ENCODE measurements around the gene TMEM184A. TPM values are rescaled to one million over a fixed set of nuclear protein-coding genes. Genes with fewer than 3 reads are reported as not detected.

TMEM184A gene
- total RNA-seq, 1 donor from 2014 or later, result 0.30 TPM

DNA sequence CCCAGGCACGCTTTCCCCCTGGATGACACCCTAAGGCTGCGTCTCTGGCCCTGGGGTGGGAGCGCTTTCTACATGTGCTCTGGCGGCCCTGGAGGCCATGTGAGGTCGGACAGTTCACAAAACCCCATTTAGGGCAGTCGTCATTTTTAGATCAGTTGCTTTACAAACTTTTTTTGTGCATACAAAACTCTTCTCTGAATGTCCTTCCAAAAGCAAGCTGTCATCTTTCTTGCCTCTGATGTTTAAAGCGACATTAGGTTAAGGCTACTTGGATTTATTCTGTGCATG is 19.6 kb downstream of the TMEM184A start:
- ATAC-seq (ENCODE audit: poor library complexity) (no peak), DNase-seq (no peak)
- intact Hi-C loops (cut with DNase I), result no loop called here

DNA sequence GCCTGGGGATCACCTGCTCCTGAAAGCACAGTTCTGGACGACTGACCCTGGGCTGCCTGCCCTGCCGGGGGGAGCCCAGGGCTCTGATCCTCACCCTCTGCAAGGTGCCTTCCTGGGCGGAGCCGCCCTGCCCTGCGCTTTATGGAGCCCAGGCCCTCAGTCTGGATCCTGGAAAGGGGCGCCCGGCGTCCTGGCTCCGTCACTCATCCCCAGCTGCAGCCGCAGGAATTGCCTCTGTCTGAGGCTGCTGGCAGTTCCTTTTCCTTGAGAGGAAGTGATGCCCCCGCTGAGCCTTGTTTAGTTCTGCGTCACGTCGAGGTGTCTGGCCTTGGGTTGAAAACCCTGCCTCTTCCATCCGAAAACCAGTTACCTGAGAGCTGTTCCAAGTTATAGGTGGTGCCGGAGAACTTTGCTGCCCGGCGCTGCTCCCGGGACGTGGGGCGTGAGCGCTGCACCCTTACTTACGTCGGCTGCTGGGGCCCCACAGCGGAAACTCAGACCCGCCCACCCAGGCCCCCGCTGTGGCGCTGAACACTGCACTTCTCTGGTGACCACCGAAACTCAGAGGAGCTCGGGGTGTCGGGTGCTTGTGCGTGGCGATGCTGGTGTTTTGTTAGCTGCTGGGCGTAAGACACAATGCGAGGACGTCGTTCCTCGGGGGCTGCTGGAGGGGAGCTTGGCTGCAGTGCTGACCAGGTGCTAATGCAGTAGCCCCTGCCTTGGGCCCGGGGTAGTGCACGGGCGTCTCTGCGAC is 20.1 kb downstream of the TMEM184A start:
- no peak for ATAC-seq (ENCODE audit: poor library complexity)
- DNase-seq, result peak; percentile 40
- intact Hi-C loops (cut with DNase I), result no loop called here

DNA sequence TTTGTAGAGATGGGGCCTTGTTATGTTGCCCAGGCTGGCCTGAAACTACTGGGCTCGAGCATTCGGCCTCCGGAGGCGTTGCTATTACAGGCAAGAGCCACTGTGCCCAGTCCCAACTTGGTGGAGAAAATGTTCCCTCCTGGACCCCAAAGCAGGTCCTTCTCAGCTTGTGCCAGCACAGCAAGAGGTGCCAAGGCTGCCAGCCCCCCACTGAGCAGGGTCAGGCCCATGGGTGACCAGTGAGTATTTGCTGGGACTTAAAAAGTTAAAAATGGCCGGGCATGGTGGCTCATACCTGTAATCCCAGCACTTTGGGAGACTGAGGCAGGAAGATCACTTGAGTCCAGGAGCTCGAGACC is 20.9 kb downstream of the TMEM184A start:
- peak; percentile 13 for DNase-seq
- intact Hi-C loops (cut with DNase I), result no loop called here
- ATAC-seq (ENCODE audit: poor library complexity), result no peak

DNA sequence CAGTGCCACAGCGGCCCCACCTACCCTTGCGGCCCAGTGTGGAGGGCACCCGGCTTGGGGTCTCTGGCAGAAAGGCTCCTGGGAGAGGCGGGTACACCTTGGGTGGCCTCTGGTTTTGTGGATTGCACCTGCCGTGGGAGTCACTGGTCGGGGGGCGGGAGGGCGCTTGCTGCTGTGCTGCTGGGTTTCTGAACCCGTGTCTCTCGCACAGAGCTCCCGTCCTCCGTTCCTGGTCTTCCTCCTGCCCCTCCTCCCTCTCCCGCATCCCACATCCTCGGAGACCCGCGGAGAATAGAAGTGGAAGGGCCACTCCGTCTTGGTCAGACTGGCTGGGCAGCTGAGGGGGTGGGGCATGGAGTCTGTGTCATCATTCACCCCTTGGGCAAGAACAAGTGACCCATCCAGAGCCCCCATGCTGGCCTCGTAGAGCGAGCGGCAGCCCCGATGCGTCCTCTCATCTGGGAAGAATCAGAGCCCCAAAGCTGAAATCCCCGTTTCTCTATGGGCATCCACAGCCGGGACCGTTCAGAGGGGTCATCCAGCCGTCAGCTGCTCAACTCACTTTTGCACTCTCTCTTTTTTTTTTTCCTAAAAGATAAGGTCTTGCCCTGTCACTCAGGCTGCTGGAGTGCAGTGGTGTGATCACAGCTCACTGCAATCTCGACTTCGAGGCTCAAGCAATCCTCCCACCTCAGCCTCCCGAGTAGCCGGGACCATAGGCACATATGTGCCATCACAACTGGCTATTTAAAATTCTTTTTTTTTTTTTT is 21.5 kb downstream of the TMEM184A start:
- intact Hi-C loops (cut with DNase I), result no loop called here

DNA sequence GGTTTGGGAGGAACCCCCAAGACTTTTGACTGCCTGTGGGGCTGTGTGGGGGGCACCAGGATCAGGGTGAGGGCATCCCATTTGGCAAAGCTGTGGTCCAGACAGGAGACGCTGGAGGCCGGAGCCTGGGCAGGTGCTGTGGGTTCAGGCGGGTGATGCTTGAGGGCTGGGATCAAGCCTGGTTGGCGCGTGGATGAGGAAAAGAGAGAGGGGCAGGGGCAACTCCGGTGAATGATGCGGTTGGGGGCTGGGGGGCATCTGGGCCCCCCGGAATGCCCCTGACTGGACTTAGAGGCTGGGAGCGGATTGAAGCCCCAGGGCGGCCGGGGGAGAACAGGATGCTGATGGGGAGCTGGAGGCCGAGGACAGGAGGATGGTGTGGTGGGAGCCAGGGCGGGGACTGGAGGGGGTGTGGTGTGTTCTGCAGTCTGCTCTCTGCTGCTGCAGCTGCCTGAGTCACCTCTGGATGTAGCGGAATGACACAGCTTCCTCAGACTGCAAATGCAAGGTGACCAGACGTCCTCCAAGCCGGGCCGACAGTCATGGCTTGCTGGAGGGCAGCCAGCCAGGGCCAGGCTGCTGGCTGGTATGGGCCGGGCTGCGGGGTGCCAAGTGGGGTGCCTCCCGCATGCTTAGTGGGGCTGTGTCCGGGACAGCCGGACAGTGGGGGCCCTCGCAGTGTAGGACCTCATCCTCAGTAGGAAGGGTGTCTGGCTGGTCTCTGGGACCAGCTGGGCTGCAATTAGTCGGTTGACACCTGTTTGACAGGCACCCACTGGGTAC is 22.3 kb downstream of the TMEM184A start:
- intact Hi-C loops (cut with DNase I), result no loop called here
- no peak for ATAC-seq (ENCODE audit: poor library complexity)
- peak; percentile 68 for DNase-seq

More for the DNA sequence above, 21.5 kb downstream of the TMEM184A start:
- ATAC-seq (ENCODE audit: poor library complexity), result no peak
- peak; percentile 44 for DNase-seq

DNA sequence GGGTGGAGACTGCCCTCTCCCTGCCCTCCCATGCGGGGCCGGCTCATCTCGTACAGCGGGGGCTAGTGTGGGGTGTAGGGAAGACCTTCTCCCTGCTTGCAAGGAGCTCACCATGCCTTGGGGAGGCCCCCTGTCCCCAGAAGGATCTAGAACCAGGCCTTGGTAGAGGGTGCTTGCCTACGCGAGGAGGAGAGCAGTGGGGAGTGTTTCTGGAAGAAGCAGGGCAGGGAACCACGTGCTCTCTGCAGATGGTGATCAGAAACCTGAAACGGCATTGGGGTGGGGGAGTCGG is 22.8 kb downstream of the TMEM184A start:
- DNase-seq (no peak), ATAC-seq (ENCODE audit: poor library complexity) (no peak)
- intact Hi-C loops (cut with DNase I), result no loop called here

DNA sequence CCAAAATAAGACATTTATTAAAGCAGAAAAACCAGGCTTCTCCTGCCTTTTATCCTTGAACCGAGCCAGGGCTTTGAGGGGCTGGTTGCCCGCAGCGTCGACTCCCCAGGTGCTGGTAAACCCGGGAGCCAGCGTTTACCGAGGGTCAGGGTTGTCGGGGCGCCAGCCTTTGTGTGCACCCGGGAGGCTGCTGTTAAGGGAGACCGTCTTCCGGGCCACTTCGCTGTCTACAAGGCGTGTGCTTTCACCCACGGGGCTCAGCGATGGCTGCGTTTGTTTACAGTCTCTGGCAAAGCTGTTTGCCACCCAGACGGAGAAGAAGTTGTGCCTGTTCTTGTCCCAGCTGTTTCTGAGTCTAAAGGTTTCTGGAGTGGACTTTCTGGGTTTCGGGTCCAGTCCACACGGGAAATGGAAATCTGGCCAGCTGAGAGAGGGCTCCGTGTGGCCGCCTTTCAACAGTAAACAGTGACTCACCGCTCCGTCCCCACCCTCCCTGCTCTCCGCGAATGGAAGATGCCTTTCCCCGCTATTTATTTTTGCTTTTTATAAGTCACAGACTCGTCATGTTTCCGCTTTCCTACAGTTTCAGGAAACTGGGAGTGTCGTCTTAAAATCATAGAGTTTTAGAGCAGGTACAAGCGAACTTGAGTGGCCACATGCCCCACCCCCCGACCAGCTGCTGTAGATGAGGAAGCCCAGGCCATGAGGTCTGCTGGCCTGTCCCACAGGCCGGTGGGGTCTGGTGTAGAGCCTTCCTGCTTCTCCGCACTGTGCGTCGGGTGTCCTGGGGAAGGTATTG is 23.4 kb downstream of the TMEM184A start:
- ATAC-seq (ENCODE audit: poor library complexity), result peak; percentile 32
- intact Hi-C loops (cut with DNase I), result no loop called here
- peak; percentile 86 for DNase-seq

DNA sequence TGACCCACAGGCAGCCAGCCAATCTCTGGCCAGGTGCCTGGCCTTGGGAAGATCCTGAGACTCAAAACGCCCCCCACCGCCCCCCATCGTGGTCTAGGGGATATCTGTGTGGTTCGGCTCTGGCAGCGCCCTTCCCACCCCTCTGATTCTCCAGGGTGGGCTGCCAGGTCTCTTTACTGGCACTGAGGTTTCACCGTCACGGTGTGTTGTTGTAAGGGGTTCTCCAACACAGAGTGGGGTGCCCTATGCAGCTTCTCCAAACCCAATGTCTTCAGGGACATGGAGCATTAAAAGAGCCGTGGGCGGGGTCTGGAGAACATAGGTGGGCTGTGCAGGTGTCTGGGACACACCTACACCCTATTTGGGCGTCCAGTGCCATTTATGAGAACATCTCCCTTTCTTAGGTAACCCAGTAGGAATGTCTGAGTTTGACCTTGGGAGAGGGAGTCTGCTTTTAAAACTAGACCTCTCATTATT is 24.0 kb downstream of the TMEM184A start:
- DNase-seq (peak; percentile 56), ATAC-seq (ENCODE audit: poor library complexity) (no peak)
- intact Hi-C loops (cut with DNase I), result no loop called here

DNA sequence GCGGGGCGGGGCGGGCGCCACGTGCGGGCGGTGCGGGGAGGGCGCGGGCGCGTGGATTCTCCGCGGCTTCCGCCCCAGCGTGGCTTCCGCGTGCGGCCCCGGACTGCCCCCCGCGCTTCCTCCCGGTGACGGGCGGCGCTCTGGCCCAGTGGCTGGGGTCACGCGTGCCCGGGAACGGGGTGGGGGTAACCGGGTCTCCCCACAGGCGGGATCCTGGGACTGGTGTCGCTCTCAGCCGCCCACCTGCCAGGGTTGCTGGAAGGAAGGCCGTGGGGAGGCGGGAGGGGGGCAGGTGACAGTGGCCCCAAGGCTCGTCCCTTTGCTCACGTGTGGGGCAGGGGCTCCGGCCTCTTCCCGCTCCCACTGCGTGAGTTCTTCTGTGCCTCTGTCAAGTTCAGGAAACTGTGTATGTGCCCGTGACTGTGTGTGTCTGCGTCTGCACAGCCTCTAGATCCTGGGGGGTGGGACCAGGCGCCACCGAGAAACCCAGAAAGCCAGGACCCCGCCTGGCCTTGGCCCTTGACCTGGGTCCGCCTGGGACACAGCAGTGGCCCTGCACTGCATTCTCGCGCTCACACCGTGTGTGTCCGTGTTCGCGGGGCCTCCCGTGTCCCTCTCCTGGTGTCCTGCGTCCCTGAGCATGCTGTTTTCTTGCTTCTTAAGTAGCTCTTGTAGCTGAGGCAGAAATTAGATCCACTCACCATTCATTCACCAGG is 24.6 kb downstream of the TMEM184A start:
- intact Hi-C loops (cut with DNase I), result no loop called here
- ATAC-seq (ENCODE audit: poor library complexity), result peak; percentile 7
- peak; percentile 63 for DNase-seq

DNA sequence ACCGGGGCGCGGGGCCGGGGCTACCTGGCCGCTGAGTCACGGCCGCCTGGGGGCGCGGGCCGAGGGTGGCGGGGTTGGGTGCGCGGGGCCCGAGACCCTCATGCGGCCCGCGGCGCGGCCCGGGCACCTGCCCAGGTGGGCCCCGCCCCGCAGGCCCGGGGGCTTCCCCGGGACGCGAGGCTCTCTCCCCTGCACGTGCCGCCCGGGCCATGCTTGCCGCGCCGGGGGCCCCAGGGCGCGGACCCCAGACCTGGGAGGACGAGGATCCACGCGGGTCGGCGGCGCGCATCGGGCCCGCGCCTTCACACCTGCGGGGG is 25.1 kb downstream of the TMEM184A start:
- ATAC-seq (ENCODE audit: poor library complexity), result no peak
- DNase-seq, result no peak
- intact Hi-C loops (cut with DNase I), result no loop called here

DNA sequence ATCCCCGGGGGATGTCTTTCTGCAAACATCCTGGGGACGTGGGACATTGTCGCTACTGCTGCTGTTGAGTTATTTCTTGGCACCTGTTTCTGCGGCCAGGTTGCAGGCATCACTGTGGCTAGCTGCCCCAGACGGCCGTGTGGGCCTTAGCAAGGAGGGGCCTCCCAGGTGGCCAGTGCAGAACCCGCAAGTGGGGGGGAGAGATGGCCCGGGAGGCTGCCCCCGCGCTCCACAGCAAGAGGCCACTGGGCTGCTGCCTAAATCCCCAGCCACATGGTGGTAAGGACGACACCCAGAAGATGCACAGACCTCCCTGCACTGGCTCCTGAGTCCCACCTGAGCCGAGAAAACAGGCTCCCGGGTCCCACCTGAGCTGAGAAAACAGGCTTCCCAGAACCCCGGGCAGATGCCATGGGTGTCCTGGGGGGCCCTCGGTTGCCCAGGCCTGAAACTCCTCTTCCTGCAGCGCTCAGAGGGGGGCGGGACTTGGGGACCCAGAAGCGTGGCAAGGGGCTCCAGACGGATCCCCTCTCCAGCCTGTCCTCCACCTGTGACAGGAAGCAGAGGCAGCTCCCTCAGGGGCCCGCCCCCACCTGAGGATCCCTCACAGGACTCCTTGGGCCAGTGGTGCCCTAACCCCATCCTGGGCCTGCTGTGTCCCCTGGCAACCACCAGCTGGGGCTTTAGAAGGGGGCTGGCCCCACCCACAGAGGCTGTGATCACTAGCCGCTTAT is 26.5 kb downstream of the TMEM184A start:
- peak; percentile 48 for DNase-seq
- no peak for ATAC-seq (ENCODE audit: poor library complexity)
- intact Hi-C loops (cut with DNase I), result no loop called here

DNA sequence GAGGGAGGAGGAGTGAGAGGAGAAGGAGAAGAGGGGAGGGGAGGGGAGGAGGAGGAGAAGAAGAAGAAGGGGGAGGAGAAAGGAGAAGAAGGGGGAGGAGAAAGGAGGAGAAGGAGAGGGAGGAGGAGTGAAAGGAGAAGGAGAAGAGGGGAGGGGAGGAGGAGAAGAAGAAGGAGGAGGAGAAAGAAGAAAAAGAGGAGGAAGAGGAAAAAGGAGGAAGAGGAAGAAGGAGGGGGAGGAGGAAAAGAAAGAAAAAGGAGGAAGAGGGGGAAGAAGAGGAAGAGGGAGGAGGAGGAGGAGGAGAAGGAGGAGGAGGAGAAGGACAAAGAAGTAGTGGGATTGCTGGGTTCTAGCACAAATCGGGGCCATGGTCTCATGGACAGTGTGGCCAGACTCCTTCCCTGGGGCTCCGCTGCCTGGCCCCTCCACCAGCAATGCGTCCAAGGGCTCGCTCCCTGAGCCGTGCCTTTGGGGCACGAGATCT is 29.7 kb downstream of the TMEM184A start:
- DNase-seq, result no peak
- intact Hi-C loops (cut with DNase I), result no loop called here
- ATAC-seq (ENCODE audit: poor library complexity), result no peak

DNA sequence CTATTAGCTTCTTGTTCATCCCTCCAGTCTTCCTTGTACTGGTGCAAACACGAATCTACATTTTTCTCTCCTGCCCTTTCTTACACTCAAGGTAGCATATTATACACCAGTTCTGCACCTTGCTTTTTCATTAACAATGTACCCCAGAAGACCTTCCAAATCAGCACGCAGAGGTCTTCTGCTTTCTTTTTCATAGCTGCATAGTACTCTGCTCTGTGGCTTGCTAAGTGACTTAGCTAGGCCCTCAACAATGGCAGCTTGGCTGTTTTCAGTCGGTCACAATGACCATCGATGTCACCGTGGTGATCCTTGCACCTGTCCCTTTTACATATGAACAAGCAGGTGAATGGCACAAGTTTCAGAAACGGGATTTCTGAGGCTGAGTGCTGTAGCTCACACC is 30.6 kb downstream of the TMEM184A start:
- DNase-seq, result no peak
- intact Hi-C loops (cut with DNase I), result no loop called here
- ATAC-seq (ENCODE audit: poor library complexity), result no peak

DNA sequence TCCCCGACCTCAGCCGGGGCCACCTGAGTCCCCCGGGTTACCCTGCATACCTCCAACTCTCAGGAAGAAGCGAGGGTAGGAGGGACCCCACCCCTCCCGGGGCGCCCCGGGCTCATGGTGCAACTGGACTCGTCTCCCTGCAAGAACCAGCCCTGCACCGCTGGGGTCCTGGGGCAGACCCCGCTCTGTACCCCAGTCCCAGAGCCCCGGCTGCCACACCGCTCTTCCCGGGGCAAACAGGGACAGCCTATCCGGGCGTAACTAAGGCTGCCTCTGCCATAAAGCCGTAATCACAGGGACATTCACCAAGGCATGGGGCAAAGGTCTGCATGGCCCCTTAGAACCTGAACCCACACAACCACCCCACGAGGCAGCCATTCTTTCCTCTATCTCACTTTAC is 32.2 kb downstream of the TMEM184A start:
- ATAC-seq (ENCODE audit: poor library complexity), result no peak
- intact Hi-C loops (cut with DNase I), result no loop called here
- DNase-seq, result no peak

DNA sequence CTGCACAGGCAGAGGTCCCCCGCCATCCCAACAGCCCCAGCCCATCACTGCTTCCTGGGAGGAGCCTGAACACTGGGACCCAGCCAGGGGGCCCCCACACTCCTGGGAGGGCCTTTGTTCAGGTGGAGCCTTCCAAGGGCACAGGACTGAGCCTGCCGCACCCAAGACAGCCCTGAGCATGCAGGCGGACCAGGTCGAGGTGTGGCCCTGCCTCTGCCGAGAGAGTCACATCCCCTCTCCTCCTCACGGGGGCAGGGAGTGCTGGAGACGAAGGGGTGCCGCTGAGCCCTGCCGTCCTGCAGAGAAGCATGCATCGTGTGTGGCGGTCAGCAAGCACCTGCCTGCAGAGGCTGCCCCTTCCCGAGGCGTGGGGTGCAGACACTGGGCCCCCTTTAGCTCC is 32.8 kb downstream of the TMEM184A start:
- DNase-seq (no peak), ATAC-seq (ENCODE audit: poor library complexity) (peak; percentile 30)
- intact Hi-C loops (cut with DNase I), result no loop called here

DNA sequence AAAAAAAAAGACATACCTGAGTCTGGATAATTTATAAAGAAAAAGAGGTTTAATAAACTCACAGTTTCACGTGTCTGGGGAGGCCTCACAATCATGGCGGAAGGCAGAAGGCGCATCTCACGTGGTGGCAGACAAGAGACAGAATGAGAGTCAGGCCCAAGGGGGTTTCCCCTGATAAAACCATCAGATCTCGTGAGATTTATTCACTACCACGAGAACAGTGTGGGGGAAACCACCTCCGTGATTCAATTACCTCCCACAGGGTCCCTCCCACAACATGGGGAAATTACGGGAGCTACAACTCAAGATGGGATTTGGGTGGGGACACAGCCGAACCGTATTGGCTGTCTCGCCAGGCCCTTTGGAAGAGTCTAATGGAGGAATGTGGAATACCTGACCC is 34.5 kb downstream of the TMEM184A start:
- ATAC-seq (ENCODE audit: poor library complexity) (no peak), DNase-seq (no peak)
- intact Hi-C loops (cut with DNase I), result no loop called here

DNA sequence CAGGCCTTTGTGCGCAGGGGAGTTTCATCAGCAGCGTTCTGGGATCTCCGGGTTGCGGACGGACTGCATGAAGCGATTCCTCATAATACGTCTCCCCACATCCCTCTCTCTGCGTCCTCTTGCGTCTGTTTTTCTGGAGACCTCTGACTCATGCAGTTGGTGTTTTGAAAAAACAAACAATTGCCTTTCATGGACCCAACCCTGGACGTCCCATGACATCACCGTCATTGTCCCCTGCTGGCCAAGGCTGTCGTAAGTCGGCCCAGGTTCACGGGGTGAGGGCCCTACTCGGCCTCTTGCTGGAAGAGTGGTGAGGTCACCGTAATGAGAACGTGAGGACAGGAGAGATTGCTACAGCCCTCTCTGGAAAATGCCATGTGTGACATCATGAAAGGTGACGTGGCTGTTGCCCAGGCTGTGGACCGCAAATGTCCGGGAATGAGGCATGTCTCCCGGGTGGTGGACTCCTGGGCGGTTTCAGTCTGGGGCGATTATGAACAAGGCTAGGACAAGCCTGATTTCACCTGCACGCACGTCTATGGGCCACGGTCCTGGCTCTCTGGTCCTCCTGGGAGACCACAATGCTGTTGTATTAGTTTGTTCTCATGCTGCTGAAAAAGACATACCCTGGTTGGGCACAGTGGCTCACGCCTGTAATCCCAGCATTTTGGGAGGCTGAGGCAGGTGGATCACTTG is 35.3 kb downstream of the TMEM184A start:
- ATAC-seq (ENCODE audit: poor library complexity) (no peak), DNase-seq (no peak)
- intact Hi-C loops (cut with DNase I), result no loop called here
